B cell (primary cell): ENCODE results near the gene MPHOSPH8.

Experiments used
- EZH2 ChIP-seq: IDR thresholded peaks from 2 replicates; pipeline ENCODE4 v1.6.1; 2012; ENCODE audit warnings: borderline replicate concordance, low read depth, mild to moderate bottlenecking, moderate library complexity, low read length; ENCODE audit not compliant: insufficient read depth, poor library complexity, severe bottlenecking
- TF ChIP-seq, protein P1 (sequence below): fragments of 200-600 bp; IDR thresholded peaks from one replicate; pipeline ENCODE4 v1.8.0; 2022; ENCODE audit warnings: antibody characterized with exemption, mild to moderate bottlenecking

DNA sequence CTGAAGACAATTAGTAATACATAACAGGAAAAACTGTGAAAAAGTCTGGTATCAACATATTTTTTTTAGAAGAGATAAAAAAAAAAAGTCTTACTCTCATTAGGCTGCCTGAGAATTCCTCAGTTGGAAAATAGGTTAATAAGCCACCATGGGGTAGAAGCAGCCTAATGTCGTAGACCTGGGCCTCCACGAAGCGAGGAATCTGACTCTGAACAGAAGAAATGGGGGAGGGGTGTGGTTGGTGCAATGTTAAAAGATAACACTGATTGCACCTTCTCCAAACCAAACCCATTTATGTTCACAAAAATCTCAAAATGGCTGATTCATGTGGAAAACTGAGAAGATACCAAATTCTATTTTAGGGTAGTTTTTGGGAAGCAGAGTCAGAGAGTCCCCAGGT, 62.4 kb downstream of the MPHOSPH8 start:
- TF ChIP-seq, protein P1, sequence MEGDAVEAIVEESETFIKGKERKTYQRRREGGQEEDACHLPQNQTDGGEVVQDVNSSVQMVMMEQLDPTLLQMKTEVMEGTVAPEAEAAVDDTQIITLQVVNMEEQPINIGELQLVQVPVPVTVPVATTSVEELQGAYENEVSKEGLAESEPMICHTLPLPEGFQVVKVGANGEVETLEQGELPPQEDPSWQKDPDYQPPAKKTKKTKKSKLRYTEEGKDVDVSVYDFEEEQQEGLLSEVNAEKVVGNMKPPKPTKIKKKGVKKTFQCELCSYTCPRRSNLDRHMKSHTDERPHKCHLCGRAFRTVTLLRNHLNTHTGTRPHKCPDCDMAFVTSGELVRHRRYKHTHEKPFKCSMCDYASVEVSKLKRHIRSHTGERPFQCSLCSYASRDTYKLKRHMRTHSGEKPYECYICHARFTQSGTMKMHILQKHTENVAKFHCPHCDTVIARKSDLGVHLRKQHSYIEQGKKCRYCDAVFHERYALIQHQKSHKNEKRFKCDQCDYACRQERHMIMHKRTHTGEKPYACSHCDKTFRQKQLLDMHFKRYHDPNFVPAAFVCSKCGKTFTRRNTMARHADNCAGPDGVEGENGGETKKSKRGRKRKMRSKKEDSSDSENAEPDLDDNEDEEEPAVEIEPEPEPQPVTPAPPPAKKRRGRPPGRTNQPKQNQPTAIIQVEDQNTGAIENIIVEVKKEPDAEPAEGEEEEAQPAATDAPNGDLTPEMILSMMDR = no peak
- TF ChIP-seq EZH2 = no peak
